Keratinocyte (primary cell): Measurements from ENCODE around the gene IQCE.

Source experiments
- EZH2 ChIP-seq: IDR thresholded peaks from one replicate; pipeline ENCODE4 v1.6.1; 2012; ENCODE audit warnings: inconsistent platforms, mild to moderate bottlenecking, low read length, moderate library complexity
- TF ChIP-seq, protein P1 (sequence below), 3 experiments: IDR thresholded peaks in 1 of 3; conservative IDR thresholded peaks in 1 of 3; optimal IDR thresholded peaks in 1 of 3; 2 replicates in 2 of 3; 3 replicates in 1 of 3; pipeline versions ENCODE3 to v1.5.1; 2011; ENCODE audit warnings: low read length in 3 of 3, mild to moderate bottlenecking in 3 of 3, moderate library complexity in 2 of 3, control low read depth in 1 of 3, inconsistent platforms in 1 of 3; ENCODE audit not compliant: insufficient read depth in 2 of 3; ENCODE audit errors: extremely low read depth in 1 of 3

DNA sequence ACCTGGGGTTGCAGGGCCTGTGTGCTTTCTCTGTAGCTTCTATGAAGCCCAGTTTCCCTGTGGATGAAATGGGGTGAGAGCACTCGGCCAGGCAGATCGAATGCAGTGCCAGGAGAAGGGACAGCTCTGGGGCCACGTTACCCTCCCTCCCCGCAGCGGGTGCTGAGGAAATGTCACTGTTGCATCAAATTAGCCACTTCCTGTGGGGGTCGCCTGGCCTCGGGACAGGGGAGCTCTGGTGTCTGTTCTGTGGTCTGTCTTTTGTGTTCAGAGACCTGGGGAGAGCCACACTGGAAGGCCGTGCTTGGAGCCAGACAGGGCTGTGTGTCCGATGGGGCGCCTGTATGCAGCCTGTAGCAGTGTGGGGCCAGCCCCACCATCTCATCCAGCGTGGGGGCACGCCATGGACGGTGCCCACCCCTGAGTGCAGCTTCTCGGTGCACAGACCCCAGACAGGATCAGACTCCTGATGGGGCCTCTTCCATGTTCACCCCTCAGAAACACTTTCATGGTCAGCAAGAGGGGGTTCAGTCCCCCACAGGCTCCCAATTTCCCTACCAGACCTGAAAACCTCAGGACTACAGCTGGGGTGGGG lies 86.6 kb downstream of the IQCE start:
- TF ChIP-seq, protein P1, sequence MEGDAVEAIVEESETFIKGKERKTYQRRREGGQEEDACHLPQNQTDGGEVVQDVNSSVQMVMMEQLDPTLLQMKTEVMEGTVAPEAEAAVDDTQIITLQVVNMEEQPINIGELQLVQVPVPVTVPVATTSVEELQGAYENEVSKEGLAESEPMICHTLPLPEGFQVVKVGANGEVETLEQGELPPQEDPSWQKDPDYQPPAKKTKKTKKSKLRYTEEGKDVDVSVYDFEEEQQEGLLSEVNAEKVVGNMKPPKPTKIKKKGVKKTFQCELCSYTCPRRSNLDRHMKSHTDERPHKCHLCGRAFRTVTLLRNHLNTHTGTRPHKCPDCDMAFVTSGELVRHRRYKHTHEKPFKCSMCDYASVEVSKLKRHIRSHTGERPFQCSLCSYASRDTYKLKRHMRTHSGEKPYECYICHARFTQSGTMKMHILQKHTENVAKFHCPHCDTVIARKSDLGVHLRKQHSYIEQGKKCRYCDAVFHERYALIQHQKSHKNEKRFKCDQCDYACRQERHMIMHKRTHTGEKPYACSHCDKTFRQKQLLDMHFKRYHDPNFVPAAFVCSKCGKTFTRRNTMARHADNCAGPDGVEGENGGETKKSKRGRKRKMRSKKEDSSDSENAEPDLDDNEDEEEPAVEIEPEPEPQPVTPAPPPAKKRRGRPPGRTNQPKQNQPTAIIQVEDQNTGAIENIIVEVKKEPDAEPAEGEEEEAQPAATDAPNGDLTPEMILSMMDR (optimal IDR thresholded peaks at IDR 0.05 in 1 of 3, IDR thresholded peaks at IDR 0.05 in 1 of 3, conservative IDR thresholded peaks at IDR 0.05 in 1 of 3; ENCODE audit: extremely low read depth in 1 of 3, insufficient read depth in 2 of 3, low read length in 3 of 3), result no peak
- no peak for TF ChIP-seq EZH2
